Measurements from ENCODE around the gene TLE2. TPM values are rescaled to one million over a fixed set of nuclear protein-coding genes. Genes with fewer than 3 reads are reported as not detected.

The TLE2 gene
- polyA plus RNA-seq, 1 donor (not counting 4 experiments of a cell fraction or from before 2014, with no cell fraction given), result 0.88 TPM

GRCh38 chr19:3010871-3011270, 18.2 kb downstream of the TLE2 start:
- H3K4me1 ChIP-seq (ENCODE audit: control insufficient read depth, extremely low read depth, insufficient read depth, low read length), result no peaks in the 10 kb centered on the region
- DNase-seq (ENCODE audit: low read depth, low spot score) (no peak), FAIRE-seq (no peak)
- no peaks in the 10 kb centered on the region for H3K79me2 ChIP-seq (ENCODE audit: control insufficient read depth, insufficient read depth, low read length)
- no peak overlapping the region for H3K27ac ChIP-seq (ENCODE audit: control insufficient read depth, insufficient read depth, low read length)
- H3K4me2 ChIP-seq (ENCODE audit: control insufficient read depth, extremely low read depth, insufficient read depth, low read depth, low read length), result no peak overlapping the region
- no peaks in the 10 kb centered on the region for H3K27me3 ChIP-seq (ENCODE audit: control insufficient read depth, extremely low read depth, insufficient read depth, low read length)
- no peak overlapping the region for H3K4me3 ChIP-seq (ENCODE audit: control insufficient read depth in 2 of 3, extremely low read depth in 1 of 3, insufficient read depth in 2 of 3, low read depth in 1 of 3, low read length in 3 of 3)
- H3K9ac ChIP-seq (ENCODE audit: control insufficient read depth, extremely low read depth, insufficient read depth, low read length), result no peak overlapping the region
- no peak overlapping the region for H2AFZ ChIP-seq (ENCODE audit: control insufficient read depth, low read length)
- dilution Hi-C loops (cut with MboI; ENCODE audit: extremely low pct_ligation_motif_present, low sequenced_read_pairs), result no loop called here
- H4K20me1 ChIP-seq (ENCODE audit: control insufficient read depth, extremely low read depth, insufficient read depth, low read length), result no peaks in the 10 kb centered on the region
- H3K36me3 ChIP-seq (ENCODE audit: control insufficient read depth in 2 of 2, extremely low read depth in 1 of 2, insufficient read depth in 2 of 2, low read length in 2 of 2), result no peaks in the 10 kb centered on the region
- no peak for TF ChIP-seq EZH2 (IDR thresholded peaks at IDR 0.05; ENCODE audit: low read length)
- TF ChIP-seq, protein P1, sequence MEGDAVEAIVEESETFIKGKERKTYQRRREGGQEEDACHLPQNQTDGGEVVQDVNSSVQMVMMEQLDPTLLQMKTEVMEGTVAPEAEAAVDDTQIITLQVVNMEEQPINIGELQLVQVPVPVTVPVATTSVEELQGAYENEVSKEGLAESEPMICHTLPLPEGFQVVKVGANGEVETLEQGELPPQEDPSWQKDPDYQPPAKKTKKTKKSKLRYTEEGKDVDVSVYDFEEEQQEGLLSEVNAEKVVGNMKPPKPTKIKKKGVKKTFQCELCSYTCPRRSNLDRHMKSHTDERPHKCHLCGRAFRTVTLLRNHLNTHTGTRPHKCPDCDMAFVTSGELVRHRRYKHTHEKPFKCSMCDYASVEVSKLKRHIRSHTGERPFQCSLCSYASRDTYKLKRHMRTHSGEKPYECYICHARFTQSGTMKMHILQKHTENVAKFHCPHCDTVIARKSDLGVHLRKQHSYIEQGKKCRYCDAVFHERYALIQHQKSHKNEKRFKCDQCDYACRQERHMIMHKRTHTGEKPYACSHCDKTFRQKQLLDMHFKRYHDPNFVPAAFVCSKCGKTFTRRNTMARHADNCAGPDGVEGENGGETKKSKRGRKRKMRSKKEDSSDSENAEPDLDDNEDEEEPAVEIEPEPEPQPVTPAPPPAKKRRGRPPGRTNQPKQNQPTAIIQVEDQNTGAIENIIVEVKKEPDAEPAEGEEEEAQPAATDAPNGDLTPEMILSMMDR (optimal IDR thresholded peaks at IDR 0.05 in 1 of 3, IDR thresholded peaks at IDR 0.05 in 1 of 3, conservative IDR thresholded peaks at IDR 0.05 in 1 of 3; ENCODE audit: extremely low read depth in 1 of 3, insufficient read depth in 2 of 3, low read length in 3 of 3), result no peak
- no peaks in the 10 kb centered on the region for H3K9me1 ChIP-seq (ENCODE audit: control insufficient read depth, extremely low read depth, insufficient read depth, low read length)
- no peaks in the 10 kb centered on the region for H3K9me3 ChIP-seq (ENCODE audit: control insufficient read depth, low read depth, low read length)

DNA sequence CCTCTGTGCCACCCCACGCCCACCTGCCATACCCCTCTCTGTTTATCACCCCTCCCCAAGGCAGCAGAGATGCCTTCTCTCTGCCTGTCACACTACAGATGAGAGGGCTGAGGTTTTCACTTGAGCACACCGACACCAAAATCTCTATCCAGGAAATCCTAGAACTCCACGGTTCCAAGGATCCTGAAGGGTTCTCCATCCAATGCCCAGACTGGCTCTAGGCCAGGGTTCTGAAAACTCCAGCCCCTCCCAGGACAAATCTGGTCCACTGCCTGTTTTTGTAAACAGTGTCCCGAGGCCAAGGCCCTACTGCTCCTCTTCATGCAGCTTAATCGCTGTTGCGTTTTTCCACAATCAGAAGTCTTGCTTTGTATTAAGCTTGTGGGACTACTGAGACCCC, 20.1 kb downstream of the TLE2 start:
- FAIRE-seq, result no peak
- no peaks in the 10 kb centered on the region for H4K20me1 ChIP-seq (ENCODE audit: control insufficient read depth, extremely low read depth, insufficient read depth, low read length)
- H3K27me3 ChIP-seq (ENCODE audit: control insufficient read depth, extremely low read depth, insufficient read depth, low read length), result no peaks in the 10 kb centered on the region
- no peaks in the 10 kb centered on the region for H3K36me3 ChIP-seq (ENCODE audit: control insufficient read depth in 2 of 2, extremely low read depth in 1 of 2, insufficient read depth in 2 of 2, low read length in 2 of 2)
- H3K9me3 ChIP-seq (ENCODE audit: control insufficient read depth, low read depth, low read length), result no peaks in the 10 kb centered on the region
- no peak overlapping the region for H3K9ac ChIP-seq (ENCODE audit: control insufficient read depth, extremely low read depth, insufficient read depth, low read length)
- DNase-seq (ENCODE audit: low read depth, low spot score), result no peak
- dilution Hi-C loops (cut with MboI; ENCODE audit: extremely low pct_ligation_motif_present, low sequenced_read_pairs), result no loop called here
- H2AFZ ChIP-seq (ENCODE audit: control insufficient read depth, low read length), result no peak overlapping the region
- no peak overlapping the region for H3K4me2 ChIP-seq (ENCODE audit: control insufficient read depth, extremely low read depth, insufficient read depth, low read depth, low read length)
- H3K27ac ChIP-seq (ENCODE audit: control insufficient read depth, insufficient read depth, low read length), result no peak overlapping the region
- TF ChIP-seq EZH2 (IDR thresholded peaks at IDR 0.05; ENCODE audit: low read length), result no peak
- TF ChIP-seq, protein P1 (optimal IDR thresholded peaks at IDR 0.05 in 1 of 3, IDR thresholded peaks at IDR 0.05 in 1 of 3, conservative IDR thresholded peaks at IDR 0.05 in 1 of 3; ENCODE audit: extremely low read depth in 1 of 3, insufficient read depth in 2 of 3, low read length in 3 of 3), result no peak
- H3K4me1 ChIP-seq (ENCODE audit: control insufficient read depth, extremely low read depth, insufficient read depth, low read length), result no peaks in the 10 kb centered on the region
- H3K79me2 ChIP-seq (ENCODE audit: control insufficient read depth, insufficient read depth, low read length), result no peaks in the 10 kb centered on the region
- H3K4me3 ChIP-seq (ENCODE audit: control insufficient read depth in 2 of 3, extremely low read depth in 1 of 3, insufficient read depth in 2 of 3, low read depth in 1 of 3, low read length in 3 of 3), result no peak overlapping the region
- H3K9me1 ChIP-seq (ENCODE audit: control insufficient read depth, extremely low read depth, insufficient read depth, low read length), result no peaks in the 10 kb centered on the region

All from keratinocyte (primary cell).